GM12878 (cell line): ENCODE measurements around the gene GALNT6. TPM values are rescaled to one million over a fixed set of nuclear protein-coding genes. Genes with fewer than 3 reads are reported as not detected.

Experiments
- ATAC-seq: fragments of 200-7000 bp; cut with Tn5 transposase; 3 replicates; pipeline ENCODE4 v1.9.1; 2020; ENCODE audit warnings: mild to moderate bottlenecking, moderate library complexity
- BruUV-seq: library from RNA; stranded (reverse); fragments of 400-500 nt; replicated peaks from 2 replicates; lab custom pipeline; 2021; lab: Mats Ljungman, UMichigan
- CTCF ChIA-PET: fragments of 300-600 bp; sonication (Branson Sonifier 250); formaldehyde crosslinking; extraction: SDS; loops from one replicate; lab custom pipeline; 2021; ENCODE audit warnings: inconsistent platforms; lab: Yijun Ruan, JAX
- POLR2A ChIA-PET: fragments of 350-600 bp; formaldehyde crosslinking; extraction: SDS; loops from one replicate; lab custom pipeline; 2021; ENCODE audit warnings: inconsistent platforms; lab: Charles Lee
- RAD21 ChIA-PET: fragments of 300-600 bp; sonication (Branson Sonifier 250); formaldehyde crosslinking; loops from one replicate; lab custom pipeline; 2023; ENCODE audit warnings: antibody characterized with exemption; ENCODE audit not compliant: unreplicated experiment; lab: Charles Lee
- SMC1A ChIA-PET: fragments of 300-600 bp; sonication (Branson Sonifier 250); formaldehyde crosslinking; loops from one replicate; lab custom pipeline; 2023; ENCODE audit not compliant: unreplicated experiment, uncharacterized antibody; lab: Charles Lee
- DNase-seq: peaks from one replicate; pipeline ENCODE4 v3.0.0-alpha.2; 2011; ENCODE audit warnings: low read depth, low spot score
- FAIRE-seq: peaks from 3 replicates; lab custom pipeline; 2011; peaks lifted over from hg19 to GRCh38; lab: Jason Lieb, UNC
- H2AFZ ChIP-seq: 2 replicates; pipeline ENCODE4 v1.6.0; 2011; ENCODE audit warnings: low read depth, low read length, control low read depth; ENCODE audit not compliant: control insufficient read depth
- H3K27ac ChIP-seq: 2 replicates; pipeline ENCODE4 v1.5.1; 2011; ENCODE audit warnings: control low read depth; ENCODE audit not compliant: control insufficient read depth, insufficient read depth
- H3K27me3 ChIP-seq, 2 experiments: replicated peaks in 1 of 2; 2 replicates each; pipeline versions ENCODE4 v1.6.0 to v1.6.1; 2011; ENCODE audit warnings: low read length in 1 of 2; ENCODE audit not compliant: control insufficient read depth in 2 of 2, insufficient read depth in 2 of 2
- H3K36me3 ChIP-seq, 2 experiments: 2 replicates each; pipeline ENCODE4 v1.5.1; 2011; ENCODE audit warnings: low read length in 1 of 2; ENCODE audit not compliant: control insufficient read depth in 2 of 2, insufficient read depth in 2 of 2
- H3K4me1 ChIP-seq: 2 replicates; pipeline ENCODE4 v1.6.1; 2011; ENCODE audit warnings: mild to moderate bottlenecking, low read length, moderate library complexity, mixed read lengths; ENCODE audit not compliant: control insufficient read depth, insufficient read depth
- H3K4me2 ChIP-seq: 2 replicates; pipeline ENCODE4 v1.6.0; 2011; ENCODE audit warnings: control low read depth; ENCODE audit not compliant: control insufficient read depth, insufficient read depth
- H3K4me3 ChIP-seq: fragments of 200-600 bp; sonication (generic); 2 replicates; pipeline ENCODE4 v1.5.1; 2016
- H3K79me2 ChIP-seq: 2 replicates; pipeline ENCODE4 v1.6.0; 2011; ENCODE audit warnings: low read length; ENCODE audit not compliant: control insufficient read depth, insufficient read depth
- H3K9ac ChIP-seq: 2 replicates; pipeline ENCODE4 v1.8.0; 2011; ENCODE audit warnings: low read length, control low read depth, mixed read lengths; ENCODE audit not compliant: control insufficient read depth, insufficient read depth
- H3K9me3 ChIP-seq: replicated peaks from 3 replicates; pipeline ENCODE4 v1.5.1; 2011; ENCODE audit warnings: mild to moderate bottlenecking, low read length; ENCODE audit not compliant: control insufficient read depth, insufficient read depth
- H4K20me1 ChIP-seq: 2 replicates; pipeline ENCODE4 v1.6.0; 2011; ENCODE audit not compliant: control insufficient read depth, insufficient read depth
- BRCA1 ChIP-seq: IDR thresholded peaks from 2 replicates; pipeline ENCODE4 v1.6.1; 2011; ENCODE audit warnings: low read depth, low read length, improper control_type of control experiment
- E4F1 ChIP-seq: fragments of 450-650 bp; IDR thresholded peaks from 2 replicates; pipeline ENCODE4 v1.6.1; 2018; ENCODE audit warnings: borderline replicate concordance, mild to moderate bottlenecking; ENCODE audit not compliant: partially characterized antibody
- KAT2A ChIP-seq: conservative IDR thresholded peaks from 2 replicates; pipeline ENCODE4 v1.6.1; 2011; ENCODE audit warnings: low read depth, low read length; ENCODE audit not compliant: control insufficient read depth
- KDM1A ChIP-seq: fragments of 200-600 bp; sonication (generic); IDR thresholded peaks from 2 replicates; pipeline ENCODE4 v1.6.1; 2016; ENCODE audit warnings: borderline replicate concordance
- MEF2A ChIP-seq: IDR thresholded peaks from 2 replicates; pipeline ENCODE4 v1.6.1; 2011; ENCODE audit warnings: low read depth, mild to moderate bottlenecking, low read length, moderate library complexity; ENCODE audit not compliant: insufficient read depth
- MLLT1 ChIP-seq: fragments of 450-650 bp; IDR thresholded peaks from 2 replicates; pipeline ENCODE4 v1.6.1; 2016; ENCODE audit warnings: mild to moderate bottlenecking
- MTA2 ChIP-seq: fragments of 450-650 bp; IDR thresholded peaks from 2 replicates; pipeline ENCODE4 v1.6.1; 2016; ENCODE audit warnings: low read depth, mild to moderate bottlenecking, moderate library complexity
- PAX5 ChIP-seq: IDR thresholded peaks from 2 replicates; pipeline ENCODE4 v1.6.1; 2011; ENCODE audit warnings: low read depth, low read length, borderline replicate concordance
- PAX8 ChIP-seq: fragments of 450-650 bp; IDR thresholded peaks from 2 replicates; pipeline ENCODE4 v1.6.1; 2017; ENCODE audit warnings: mild to moderate bottlenecking, moderate library complexity
- SMAD1 ChIP-seq: fragments of 450-650 bp; IDR thresholded peaks from 2 replicates; pipeline ENCODE4 v1.6.1; 2018; ENCODE audit warnings: mild to moderate bottlenecking, low read depth; ENCODE audit not compliant: partially characterized antibody
- USF1 ChIP-seq: IDR thresholded peaks from 2 replicates; pipeline ENCODE4 v1.6.1; 2011; ENCODE audit warnings: borderline replicate concordance, low read depth, mild to moderate bottlenecking, moderate library complexity, mixed read lengths, low read length; ENCODE audit not compliant: insufficient read depth; ENCODE audit errors: extremely low read length
- WRNIP1 ChIP-seq: IDR thresholded peaks from 2 replicates; pipeline ENCODE4 v1.6.1; 2011; ENCODE audit warnings: low read depth, low read length, improper control_type of control experiment, borderline replicate concordance
- ZNF274 ChIP-seq: IDR thresholded peaks from one replicate; pipeline ENCODE4 v1.8.0; 2011; ENCODE audit not compliant: insufficient read length, insufficient read depth
- WGBS: methylation state at CpG from one replicate; pipeline ENCODE4 v1.1.6; 2016; ENCODE audit warnings: low lambda C conversion rate; ENCODE audit not compliant: insufficient replicate concordance, insufficient coverage; ENCODE audit errors: missing lambda C conversion rate; 5-methylcytosine and 5-hydroxymethylcytosine counted together
- in situ Hi-C: fragments of 300-500 bp; cut with MboI; formaldehyde crosslinking; loops from 9 replicates; pipeline ENCODE4 v1.14.3; 2018; ENCODE audit warnings: mixed read lengths
- intact Hi-C: fragments of 100-400 bp; cut with micrococcal nuclease; formaldehyde crosslinking; loops from one replicate; pipeline ENCODE4 v1.14.2; 2022; ENCODE audit not compliant: unreplicated experiment
- polyA plus RNA-seq, 11 experiments: library from polyadenylated mRNA; depleted of rRNA in 4 of 11; unstranded in 6 of 11; stranded (reverse) in 5 of 11; fragments of >200 nt; fragmentation: Nextera tagmentation in 4 of 11; fragmentation: Illumina TruSeq in 1 of 11; extraction: Ambion mirVana in 4 of 11; extraction: Trizol in 1 of 11; gene quantifications; 1 replicate in 1 of 11; 2 replicates in 10 of 11; pipeline versions ENCODE4 v1.2.1 to v1.2.3, GENCODE V29; 2011 to 2016; ENCODE audit warnings: inconsistent platforms in 2 of 11, missing spikeins in 2 of 11, low read depth in 1 of 11
- total RNA-seq, 4 experiments: library from RNA; depleted of rRNA in 3 of 4; stranded (reverse); fragments of >200 nt in 3 of 4; fragmentation: Illumina TruSeq in 1 of 4; extraction: Trizol in 1 of 4; gene quantifications; 2 replicates each; pipeline versions ENCODE4 v1.2.1 to v1.2.3, GENCODE V29; 2013 to 2021

Gene GALNT6
- total and polyA plus RNA-seq, 10 of the 15 experiments (the other 5 are each of a cell fraction or from before 2014, with no cell fraction given) = 6.6 to 40.4 (median 23.7) TPM

- FAIRE-seq = no peak
- Histone ChIP-seq H3K9ac (no peak within 1 kb of the TSS), H3K27ac (no peak within 1 kb of the TSS), H3K4me2 (no peak within 1 kb of the TSS), H2AFZ (no peak within 1 kb of the TSS), H3K79me2 (no peaks in the 10 kb centered on the region), H3K4me1 (peaks cover 20% of the 10 kb centered on the region), H4K20me1 (no peaks in the 10 kb centered on the region), H3K36me3 (no peaks in the 10 kb centered on the region), H3K4me3 (no peak within 1 kb of the TSS), H3K27me3 (no peaks in the 10 kb centered on the region), H3K9me3 (no peaks in the 10 kb centered on the region)
- no peak for TF ChIP-seq USF1
- no peak for TF ChIP-seq SMAD1
- no peak for TF ChIP-seq PAX5
- ChIA-PET CTCF (no interaction called here), RAD21 (no interaction called here), POLR2A (no interaction called here), SMC1A (no interaction called here)
- 89% methylated on average over 3 of the region's 3 CpGs for WGBS
- in situ Hi-C loops = no loop called here
- no peak for DNase-seq
- BruUV-seq = no TSS peak
- no peak for ATAC-seq
- intact Hi-C loops = no loop called here
Measured at GRCh38 chr12:51346581-51346980, 44.6 kb downstream of the GALNT6 start, which contains the start of gene CELA1. Gene CELA1, minus strand, starts transcription at chr12:51346679. Its CDS starts 41 bp downstream, at chr12:51346638.

GRCh38 chr12:51345681-51346080, 45.5 kb downstream of the GALNT6 start:
- intact Hi-C loops = no loop called here
- FAIRE-seq (no peak), DNase-seq (no peak), ATAC-seq (no peak)
- H3K79me2 ChIP-seq = no peaks in the 10 kb centered on the region
- RAD21 ChIA-PET = interaction anchor here (1.1 kb wide), 1 partner anchor 581 kb away, joined by 3 read pairs; no protein-coding TSS in a partner anchor
- H3K4me3 ChIP-seq = no peak overlapping the region
- 82% methylated on average over 7 of the region's 7 CpGs for WGBS
- no peak overlapping the region for H3K27ac ChIP-seq
- H3K4me1 ChIP-seq = peaks cover 20% of the 10 kb centered on the region
- H3K27me3 ChIP-seq = no peaks in the 10 kb centered on the region
- in situ Hi-C loops = no loop called here
- POLR2A ChIA-PET = no interaction called here
- SMC1A ChIA-PET = interaction anchor here (0.6 to 1.6 kb wide), 3 partner anchors 9 to 739 kb away, joined by 3 to 7 read pairs (median 3); no protein-coding TSS in a partner anchor
- CTCF ChIA-PET = interaction anchor here (0.6 to 1.3 kb wide), 2 partner anchors 248 to 577 kb away, joined by 3 to 4 read pairs; no protein-coding TSS in a partner anchor
- no peak overlapping the region for H3K4me2 ChIP-seq
- no peaks in the 10 kb centered on the region for H3K36me3 ChIP-seq
- H4K20me1 ChIP-seq = no peaks in the 10 kb centered on the region
- H3K9ac ChIP-seq = no peak overlapping the region
- no peaks in the 10 kb centered on the region for H3K9me3 ChIP-seq
- H2AFZ ChIP-seq = no peak overlapping the region
- BruUV-seq = no TSS peak
- no peak for TF ChIP-seq E4F1
- no peak for TF ChIP-seq MLLT1
- TF ChIP-seq MTA2 = no peak
- TF ChIP-seq PAX8 = no peak
- TF ChIP-seq KDM1A = no peak
- no peak for TF ChIP-seq MEF2A
- no peak for TF ChIP-seq WRNIP1
- no peak for TF ChIP-seq KAT2A
- TF ChIP-seq BRCA1 = no peak
- TF ChIP-seq ZNF274 = no peak
